AG09319 (cell line): ENCODE results near the gene FGF22.

Experiments
- DNase-seq: peaks from one replicate; pipeline ENCODE4 v3.0.0-alpha.2; 2010; ENCODE audit warnings: low read depth; ENCODE audit errors: extremely low read depth
- TF ChIP-seq, protein P1 (sequence below): IDR thresholded peaks from 2 replicates; pipeline ENCODE4 v1.5.1; 2011; ENCODE audit warnings: low read depth, mild to moderate bottlenecking, inconsistent platforms, low read length, moderate library complexity

The FGF22 gene

DNA sequence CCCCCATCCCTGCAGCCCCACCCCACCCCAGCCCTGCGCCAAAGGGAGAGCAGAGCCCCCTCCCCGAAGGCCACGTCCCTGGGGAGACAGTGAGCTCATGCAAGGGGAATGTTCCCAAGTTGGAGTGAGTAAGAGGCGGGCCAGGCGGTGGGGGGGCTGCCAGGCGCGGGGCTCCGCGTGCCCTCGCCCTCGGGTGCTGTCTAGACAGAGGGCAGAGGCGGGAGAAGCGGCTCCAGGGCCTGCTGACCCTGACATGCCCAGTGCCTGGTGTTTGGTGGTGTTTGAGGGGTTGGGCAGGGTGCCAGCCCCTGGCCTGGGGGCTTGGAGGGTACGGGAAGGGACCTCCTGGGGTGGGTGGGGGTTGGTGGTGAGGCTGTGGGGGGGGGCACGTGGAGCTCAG is 37.5 kb downstream of the FGF22 start:
- TF ChIP-seq, protein P1, sequence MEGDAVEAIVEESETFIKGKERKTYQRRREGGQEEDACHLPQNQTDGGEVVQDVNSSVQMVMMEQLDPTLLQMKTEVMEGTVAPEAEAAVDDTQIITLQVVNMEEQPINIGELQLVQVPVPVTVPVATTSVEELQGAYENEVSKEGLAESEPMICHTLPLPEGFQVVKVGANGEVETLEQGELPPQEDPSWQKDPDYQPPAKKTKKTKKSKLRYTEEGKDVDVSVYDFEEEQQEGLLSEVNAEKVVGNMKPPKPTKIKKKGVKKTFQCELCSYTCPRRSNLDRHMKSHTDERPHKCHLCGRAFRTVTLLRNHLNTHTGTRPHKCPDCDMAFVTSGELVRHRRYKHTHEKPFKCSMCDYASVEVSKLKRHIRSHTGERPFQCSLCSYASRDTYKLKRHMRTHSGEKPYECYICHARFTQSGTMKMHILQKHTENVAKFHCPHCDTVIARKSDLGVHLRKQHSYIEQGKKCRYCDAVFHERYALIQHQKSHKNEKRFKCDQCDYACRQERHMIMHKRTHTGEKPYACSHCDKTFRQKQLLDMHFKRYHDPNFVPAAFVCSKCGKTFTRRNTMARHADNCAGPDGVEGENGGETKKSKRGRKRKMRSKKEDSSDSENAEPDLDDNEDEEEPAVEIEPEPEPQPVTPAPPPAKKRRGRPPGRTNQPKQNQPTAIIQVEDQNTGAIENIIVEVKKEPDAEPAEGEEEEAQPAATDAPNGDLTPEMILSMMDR = no peak
- peak; percentile 44 for DNase-seq

DNA sequence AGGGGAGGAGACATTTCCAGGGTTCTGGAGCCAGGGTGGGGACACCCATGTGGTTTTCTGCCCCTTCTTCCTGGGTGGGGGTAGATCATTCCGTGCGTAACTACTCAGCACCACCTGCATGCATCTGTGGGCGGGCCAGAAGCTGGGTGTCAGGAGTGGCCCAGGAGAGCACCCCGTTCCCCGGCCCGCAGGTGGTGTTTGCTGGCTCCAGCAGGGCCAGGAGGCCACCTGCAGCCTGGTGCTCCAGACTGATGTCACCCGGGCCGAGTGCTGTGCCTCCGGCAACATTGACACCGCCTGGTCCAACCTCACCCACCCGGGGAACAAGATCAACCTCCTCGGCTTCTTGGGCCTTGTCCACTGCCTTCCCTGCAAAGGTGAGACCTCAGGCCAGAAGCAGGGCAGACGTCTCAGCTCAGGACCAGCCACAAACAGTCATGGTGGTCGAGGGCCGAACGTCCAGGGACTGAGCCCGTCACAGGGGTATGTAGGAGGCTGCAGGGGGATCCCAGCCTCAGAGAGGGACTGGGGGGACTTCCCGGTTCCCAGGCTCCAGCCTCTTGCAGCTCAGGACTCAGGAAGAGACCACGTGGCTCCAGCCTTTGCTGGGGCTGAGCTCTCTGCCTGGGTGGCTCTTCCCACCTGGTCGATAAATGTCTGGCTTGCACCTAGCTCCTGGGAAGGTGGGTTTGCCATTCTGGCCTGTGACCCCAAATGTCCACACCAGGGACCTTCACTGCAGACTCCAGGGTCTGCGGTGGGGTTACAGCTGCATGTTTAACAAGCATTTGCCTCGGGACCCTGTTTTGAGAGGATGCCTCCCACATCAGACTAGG is 38.1 kb downstream of the FGF22 start:
- no peak for DNase-seq
- TF ChIP-seq, protein P1 = no peak

DNA sequence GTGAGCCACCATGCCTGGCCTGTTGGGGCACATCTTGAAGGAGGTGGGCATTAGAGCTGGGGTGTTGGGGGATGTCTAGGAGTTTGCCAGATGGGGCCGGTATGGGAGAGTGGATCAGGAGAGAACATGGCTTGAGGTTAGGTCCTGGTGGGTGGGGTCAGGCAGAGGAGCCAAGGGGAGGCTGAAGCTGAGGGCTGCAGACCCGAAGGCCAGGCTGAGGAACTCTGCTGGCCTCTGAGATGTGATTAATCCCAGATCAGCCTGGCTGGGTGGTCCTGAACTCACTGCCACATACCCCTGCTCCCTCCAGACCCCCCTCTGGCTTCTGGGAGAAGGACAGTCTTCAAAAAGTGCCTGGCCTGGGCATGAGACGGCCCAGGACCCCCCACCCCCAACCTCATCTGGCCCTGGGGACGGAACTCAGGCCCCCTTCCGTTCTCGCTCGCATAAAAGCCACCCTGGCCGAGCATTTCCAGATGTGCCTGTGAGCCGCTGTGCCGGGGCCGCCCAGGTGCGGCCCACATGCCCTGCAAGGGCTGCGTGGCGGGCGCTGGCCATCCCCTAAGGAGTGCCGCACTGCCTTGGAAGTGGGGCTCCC is 39.2 kb downstream of the FGF22 start:
- TF ChIP-seq, protein P1 = no peak
- DNase-seq = no peak

DNA sequence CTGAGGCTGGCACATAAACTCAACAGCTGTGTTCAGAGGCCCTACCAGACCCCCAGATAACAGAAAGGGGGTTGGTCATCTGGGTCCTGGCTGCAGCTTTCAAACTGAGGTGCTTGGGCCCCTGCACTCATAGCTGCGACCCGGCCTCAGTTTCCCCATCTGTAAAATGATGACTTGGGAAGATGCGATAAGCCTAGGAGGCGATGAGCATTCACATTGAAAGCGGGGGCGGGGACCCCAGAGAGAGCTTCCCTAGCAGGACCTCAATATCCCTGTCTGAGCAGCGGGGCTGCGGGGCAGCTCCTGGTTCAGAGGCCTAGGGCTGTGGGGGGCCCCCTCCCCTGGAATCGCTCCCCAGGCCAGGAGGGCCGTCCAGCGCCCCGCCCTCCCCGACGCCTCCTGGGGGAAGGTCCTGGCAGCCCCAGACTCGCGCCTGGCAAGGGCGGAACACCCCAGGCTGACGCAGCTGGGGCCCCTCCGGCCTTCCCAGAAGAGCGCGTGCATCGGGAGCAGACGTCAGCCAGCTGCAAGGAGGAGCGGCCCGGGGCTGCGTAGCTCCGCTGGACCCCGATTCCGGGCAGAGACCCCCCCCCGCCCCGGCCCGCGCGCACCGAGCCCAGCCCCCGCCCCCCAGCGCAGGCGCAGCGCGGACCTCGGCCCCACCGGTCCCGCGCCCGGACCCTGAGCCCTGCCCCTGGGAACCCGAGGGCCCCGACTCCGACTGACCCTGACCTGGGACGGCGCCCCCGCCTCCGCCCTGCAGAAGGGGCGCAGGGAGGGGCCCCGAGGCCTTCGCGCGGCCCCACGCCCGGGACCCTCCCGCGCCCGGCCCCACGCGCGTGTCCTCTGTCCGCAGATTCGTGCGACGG is 40.0 kb downstream of the FGF22 start:
- TF ChIP-seq, protein P1 = no peak
- DNase-seq = peak; percentile 35

DNA sequence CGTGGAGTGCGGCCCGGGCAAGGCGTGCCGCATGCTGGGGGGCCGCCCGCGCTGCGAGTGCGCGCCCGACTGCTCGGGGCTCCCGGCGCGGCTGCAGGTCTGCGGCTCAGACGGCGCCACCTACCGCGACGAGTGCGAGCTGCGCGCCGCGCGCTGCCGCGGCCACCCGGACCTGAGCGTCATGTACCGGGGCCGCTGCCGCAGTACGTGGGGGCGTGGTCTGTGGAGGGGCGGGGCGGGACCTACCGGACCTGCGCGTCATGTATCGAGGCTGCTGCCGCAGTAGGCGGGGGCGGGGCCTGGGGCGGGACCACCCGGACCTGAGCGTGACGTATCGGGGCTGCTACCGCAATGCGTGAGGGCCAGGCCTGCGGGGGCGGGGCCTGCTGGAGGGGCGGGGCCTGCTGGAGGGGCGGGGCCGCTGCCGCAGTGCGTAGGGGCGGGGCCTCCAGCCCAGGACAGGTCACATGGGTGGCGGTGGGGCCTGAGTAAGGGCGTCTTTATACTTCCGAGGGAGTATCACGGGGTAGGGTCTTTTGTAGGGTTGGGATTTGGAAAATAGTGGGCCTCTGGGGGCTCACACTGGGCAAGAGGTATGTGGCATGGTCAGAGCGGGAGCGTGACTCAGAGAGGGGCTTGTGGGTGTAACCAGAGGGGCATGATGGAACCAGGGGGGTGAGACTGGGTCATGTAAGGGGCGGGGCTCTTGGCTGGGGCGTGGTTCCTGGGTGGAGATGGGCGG is 40.8 kb downstream of the FGF22 start:
- TF ChIP-seq, protein P1 = peak; percentile 25
- peak; percentile 98 for DNase-seq

DNA sequence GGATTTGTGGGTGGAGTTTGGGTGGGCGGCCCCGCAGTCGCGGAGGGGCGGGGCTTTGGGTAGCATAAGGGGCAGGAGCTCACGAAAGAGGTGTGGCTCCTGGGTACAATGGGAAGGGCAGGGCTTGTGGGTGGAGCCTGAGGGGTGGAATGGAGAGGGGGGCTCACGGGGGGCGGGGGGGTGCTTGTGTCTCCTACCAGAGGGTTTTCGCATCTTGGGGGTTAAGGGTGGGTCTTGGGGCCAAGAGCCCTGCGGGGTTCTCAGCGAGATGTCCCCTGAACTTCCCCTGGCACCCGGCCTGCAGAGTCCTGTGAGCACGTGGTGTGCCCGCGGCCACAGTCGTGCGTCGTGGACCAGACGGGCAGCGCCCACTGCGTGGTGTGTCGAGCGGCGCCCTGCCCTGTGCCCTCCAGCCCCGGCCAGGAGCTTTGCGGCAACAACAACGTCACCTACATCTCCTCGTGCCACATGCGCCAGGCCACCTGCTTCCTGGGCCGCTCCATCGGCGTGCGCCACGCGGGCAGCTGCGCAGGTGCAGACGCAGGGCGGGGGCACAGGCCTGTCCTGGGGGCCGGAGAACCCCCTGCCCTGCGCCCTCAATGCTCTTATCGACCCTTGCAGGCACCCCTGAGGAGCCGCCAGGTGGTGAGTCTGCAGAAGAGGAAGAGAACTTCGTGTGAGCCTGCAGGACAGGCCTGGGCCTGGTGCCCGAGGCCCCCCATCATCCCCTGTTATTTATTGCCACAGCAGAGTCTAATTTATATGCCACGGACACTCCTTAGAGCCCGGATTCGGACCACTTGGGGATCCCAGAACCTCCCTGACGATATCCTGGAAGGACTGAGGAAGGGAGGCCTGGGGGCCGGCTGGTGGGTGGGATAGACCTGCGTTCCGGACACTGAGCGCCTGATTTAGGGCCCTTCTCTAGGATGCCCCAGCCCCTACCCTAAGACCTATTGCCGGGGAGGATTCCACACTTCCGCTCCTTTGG is 41.6 kb downstream of the FGF22 start:
- TF ChIP-seq, protein P1 = no peak
- DNase-seq = peak; percentile 84
